Panc1 (cell line): ENCODE measurements around the gene FAM163A.

ENCODE experiments used
- POLR2AphosphoS5 ChIP-seq: IDR thresholded peaks from 2 replicates; pipeline ENCODE4 v1.6.1; 2012; ENCODE audit warnings: mild to moderate bottlenecking, low read depth, low read length, moderate library complexity
- TCF7L2 ChIP-seq: IDR thresholded peaks from 2 replicates; pipeline ENCODE4 v1.6.1; 2011; ENCODE audit warnings: mild to moderate bottlenecking, low read depth, low read length, inconsistent platforms
- TF ChIP-seq, protein P1 (sequence below): fragments of 450-650 bp; IDR thresholded peaks from 2 replicates; pipeline ENCODE4 v1.5.1; 2017; ENCODE audit warnings: mild to moderate bottlenecking

DNA sequence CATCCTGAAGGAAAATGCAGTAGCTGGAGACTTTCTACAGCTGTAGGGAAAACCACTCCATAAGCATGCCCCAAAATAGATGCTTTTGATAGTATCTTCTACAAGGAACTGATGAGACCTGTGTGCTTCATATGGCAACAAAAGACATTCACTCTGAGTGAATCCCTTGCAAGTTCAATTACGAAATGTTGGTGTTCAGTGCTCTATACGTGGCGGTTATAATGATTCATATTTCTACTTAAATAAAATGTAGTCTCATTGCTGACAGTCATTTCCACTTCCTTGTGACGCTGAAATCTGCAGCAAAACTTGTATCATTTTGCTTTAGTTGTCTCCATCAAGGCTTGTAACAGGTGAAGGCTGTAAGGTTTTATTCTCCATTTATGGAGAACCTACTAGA is 113.9 kb downstream of the FAM163A start:
- TF ChIP-seq, protein P1, sequence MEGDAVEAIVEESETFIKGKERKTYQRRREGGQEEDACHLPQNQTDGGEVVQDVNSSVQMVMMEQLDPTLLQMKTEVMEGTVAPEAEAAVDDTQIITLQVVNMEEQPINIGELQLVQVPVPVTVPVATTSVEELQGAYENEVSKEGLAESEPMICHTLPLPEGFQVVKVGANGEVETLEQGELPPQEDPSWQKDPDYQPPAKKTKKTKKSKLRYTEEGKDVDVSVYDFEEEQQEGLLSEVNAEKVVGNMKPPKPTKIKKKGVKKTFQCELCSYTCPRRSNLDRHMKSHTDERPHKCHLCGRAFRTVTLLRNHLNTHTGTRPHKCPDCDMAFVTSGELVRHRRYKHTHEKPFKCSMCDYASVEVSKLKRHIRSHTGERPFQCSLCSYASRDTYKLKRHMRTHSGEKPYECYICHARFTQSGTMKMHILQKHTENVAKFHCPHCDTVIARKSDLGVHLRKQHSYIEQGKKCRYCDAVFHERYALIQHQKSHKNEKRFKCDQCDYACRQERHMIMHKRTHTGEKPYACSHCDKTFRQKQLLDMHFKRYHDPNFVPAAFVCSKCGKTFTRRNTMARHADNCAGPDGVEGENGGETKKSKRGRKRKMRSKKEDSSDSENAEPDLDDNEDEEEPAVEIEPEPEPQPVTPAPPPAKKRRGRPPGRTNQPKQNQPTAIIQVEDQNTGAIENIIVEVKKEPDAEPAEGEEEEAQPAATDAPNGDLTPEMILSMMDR, result no peak
- TF ChIP-seq POLR2AphosphoS5 (no peak), TCF7L2 (no peak)
